ENCODE data around the gene MCM7.

GRCh38 chr7:100101016-100101862, at the start of gene MCM7, which contains the start of gene AP4M1:
- TF ChIP-seq, protein P1, sequence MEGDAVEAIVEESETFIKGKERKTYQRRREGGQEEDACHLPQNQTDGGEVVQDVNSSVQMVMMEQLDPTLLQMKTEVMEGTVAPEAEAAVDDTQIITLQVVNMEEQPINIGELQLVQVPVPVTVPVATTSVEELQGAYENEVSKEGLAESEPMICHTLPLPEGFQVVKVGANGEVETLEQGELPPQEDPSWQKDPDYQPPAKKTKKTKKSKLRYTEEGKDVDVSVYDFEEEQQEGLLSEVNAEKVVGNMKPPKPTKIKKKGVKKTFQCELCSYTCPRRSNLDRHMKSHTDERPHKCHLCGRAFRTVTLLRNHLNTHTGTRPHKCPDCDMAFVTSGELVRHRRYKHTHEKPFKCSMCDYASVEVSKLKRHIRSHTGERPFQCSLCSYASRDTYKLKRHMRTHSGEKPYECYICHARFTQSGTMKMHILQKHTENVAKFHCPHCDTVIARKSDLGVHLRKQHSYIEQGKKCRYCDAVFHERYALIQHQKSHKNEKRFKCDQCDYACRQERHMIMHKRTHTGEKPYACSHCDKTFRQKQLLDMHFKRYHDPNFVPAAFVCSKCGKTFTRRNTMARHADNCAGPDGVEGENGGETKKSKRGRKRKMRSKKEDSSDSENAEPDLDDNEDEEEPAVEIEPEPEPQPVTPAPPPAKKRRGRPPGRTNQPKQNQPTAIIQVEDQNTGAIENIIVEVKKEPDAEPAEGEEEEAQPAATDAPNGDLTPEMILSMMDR (IDR thresholded peaks at IDR 0.05 in 2 of 3, conservative IDR thresholded peaks at IDR 0.05 in 1 of 3; ENCODE audit: control insufficient read depth in 2 of 3, extremely low read depth in 1 of 3, insufficient read depth in 1 of 3, low read depth in 3 of 3, low read length in 3 of 3) = no peak
- peak; percentile 78; the same call in 1 of the 2 replicates for TF ChIP-seq POLR2AphosphoS5 (IDR thresholded peaks at IDR 0.05; ENCODE audit: low read length)
- 0 out of 2 replicates have a peak, but pooled peaks have one; percentile 33 for TF ChIP-seq RFX5 (IDR thresholded peaks at IDR 0.05; ENCODE audit: low read depth, low read length)
- TF ChIP-seq EGR1 (IDR thresholded peaks at IDR 0.05; ENCODE audit: borderline replicate concordance in 1 of 2, low read depth in 2 of 2, low read length in 2 of 2) = peak; percentile 38 to 75
- TF ChIP-seq, protein P2, sequence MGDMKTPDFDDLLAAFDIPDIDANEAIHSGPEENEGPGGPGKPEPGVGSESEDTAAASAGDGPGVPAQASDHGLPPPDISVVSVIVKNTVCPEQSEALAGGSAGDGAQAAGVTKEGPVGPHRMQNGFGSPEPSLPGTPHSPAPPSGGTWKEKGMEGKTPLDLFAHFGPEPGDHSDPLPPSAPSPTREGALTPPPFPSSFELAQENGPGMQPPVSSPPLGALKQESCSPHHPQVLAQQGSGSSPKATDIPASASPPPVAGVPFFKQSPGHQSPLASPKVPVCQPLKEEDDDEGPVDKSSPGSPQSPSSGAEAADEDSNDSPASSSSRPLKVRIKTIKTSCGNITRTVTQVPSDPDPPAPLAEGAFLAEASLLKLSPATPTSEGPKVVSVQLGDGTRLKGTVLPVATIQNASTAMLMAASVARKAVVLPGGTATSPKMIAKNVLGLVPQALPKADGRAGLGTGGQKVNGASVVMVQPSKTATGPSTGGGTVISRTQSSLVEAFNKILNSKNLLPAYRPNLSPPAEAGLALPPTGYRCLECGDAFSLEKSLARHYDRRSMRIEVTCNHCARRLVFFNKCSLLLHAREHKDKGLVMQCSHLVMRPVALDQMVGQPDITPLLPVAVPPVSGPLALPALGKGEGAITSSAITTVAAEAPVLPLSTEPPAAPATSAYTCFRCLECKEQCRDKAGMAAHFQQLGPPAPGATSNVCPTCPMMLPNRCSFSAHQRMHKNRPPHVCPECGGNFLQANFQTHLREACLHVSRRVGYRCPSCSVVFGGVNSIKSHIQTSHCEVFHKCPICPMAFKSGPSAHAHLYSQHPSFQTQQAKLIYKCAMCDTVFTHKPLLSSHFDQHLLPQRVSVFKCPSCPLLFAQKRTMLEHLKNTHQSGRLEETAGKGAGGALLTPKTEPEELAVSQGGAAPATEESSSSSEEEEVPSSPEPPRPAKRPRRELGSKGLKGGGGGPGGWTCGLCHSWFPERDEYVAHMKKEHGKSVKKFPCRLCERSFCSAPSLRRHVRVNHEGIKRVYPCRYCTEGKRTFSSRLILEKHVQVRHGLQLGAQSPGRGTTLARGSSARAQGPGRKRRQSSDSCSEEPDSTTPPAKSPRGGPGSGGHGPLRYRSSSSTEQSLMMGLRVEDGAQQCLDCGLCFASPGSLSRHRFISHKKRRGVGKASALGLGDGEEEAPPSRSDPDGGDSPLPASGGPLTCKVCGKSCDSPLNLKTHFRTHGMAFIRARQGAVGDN (IDR thresholded peaks at IDR 0.05) = no peak
- no peak for TF ChIP-seq TCF7 (IDR thresholded peaks at IDR 0.05; ENCODE audit: borderline replicate concordance)
- no peak for TF ChIP-seq REST (IDR thresholded peaks at IDR 0.05; ENCODE audit: low read depth, low read length)
- TF ChIP-seq JUNB (IDR thresholded peaks at IDR 0.05) = no peak
- TF ChIP-seq, protein P3, sequence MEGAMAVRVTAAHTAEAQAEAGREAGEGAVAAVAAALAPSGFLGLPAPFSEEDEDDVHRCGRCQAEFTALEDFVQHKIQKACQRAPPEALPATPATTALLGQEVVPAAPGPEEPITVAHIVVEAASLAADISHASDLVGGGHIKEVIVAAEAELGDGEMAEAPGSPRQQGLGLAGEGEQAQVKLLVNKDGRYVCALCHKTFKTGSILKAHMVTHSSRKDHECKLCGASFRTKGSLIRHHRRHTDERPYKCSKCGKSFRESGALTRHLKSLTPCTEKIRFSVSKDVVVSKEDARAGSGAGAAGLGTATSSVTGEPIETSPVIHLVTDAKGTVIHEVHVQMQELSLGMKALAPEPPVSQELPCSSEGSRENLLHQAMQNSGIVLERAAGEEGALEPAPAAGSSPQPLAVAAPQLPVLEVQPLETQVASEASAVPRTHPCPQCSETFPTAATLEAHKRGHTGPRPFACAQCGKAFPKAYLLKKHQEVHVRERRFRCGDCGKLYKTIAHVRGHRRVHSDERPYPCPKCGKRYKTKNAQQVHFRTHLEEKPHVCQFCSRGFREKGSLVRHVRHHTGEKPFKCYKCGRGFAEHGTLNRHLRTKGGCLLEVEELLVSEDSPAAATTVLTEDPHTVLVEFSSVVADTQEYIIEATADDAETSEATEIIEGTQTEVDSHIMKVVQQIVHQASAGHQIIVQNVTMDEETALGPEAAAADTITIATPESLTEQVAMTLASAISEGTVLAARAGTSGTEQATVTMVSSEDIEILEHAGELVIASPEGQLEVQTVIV (IDR thresholded peaks at IDR 0.05; ENCODE audit: borderline replicate concordance, partially characterized antibody) = no peak
- no peak for TF ChIP-seq EP300 (IDR thresholded peaks at IDR 0.05; ENCODE audit: borderline replicate concordance in 1 of 2, control insufficient read depth in 1 of 2, low read depth in 2 of 2, low read length in 2 of 2)
- TF ChIP-seq HDAC2 (IDR thresholded peaks at IDR 0.05) = no peak
- TF ChIP-seq SUZ12 (IDR thresholded peaks at IDR 0.05; ENCODE audit: unreplicated experiment) = no peak
